Thyroid gland (tissue), 4 donors: ENCODE data around the gene KTN1.

ENCODE experiments used
- CTCF ChIP-seq, 6 experiments: fragments of 200-600 bp in 3 of 6; fragments of 450-650 bp in 3 of 6; sonication (generic) in 3 of 6; IDR thresholded peaks; one replicate each; pipeline ENCODE4 v1.5.1; 2016 to 2019; ENCODE audit warnings: antibody characterized with exemption in 6 of 6, mild to moderate bottlenecking in 2 of 6, inconsistent platforms in 1 of 6, moderate library complexity in 1 of 6
- POLR2A ChIP-seq, 2 donors: fragments of 450-650 bp; IDR thresholded peaks; one replicate each; pipeline ENCODE4 v1.6.1; 2017; ENCODE audit warnings: antibody characterized with exemption in 2 of 2, mild to moderate bottlenecking in 2 of 2, moderate library complexity in 1 of 2

- no peak for TF ChIP-seq CTCF (IDR thresholded peaks at IDR 0.05)
- TF ChIP-seq POLR2A (IDR thresholded peaks at IDR 0.05): no peak
Measured at GRCh38 chr14:55582746-55583145, 2.7 kb downstream of the KTN1 start.
